AG04449 (cell line): Measurements from ENCODE around the gene KIAA1210.

Experiments
- CTCF ChIA-PET: fragments of 350-600 bp; formaldehyde crosslinking; extraction: SDS; loops from one replicate; lab custom pipeline; 2021; ENCODE audit warnings: antibody characterized with exemption; lab: Yijun Ruan, JAX
- POLR2A ChIA-PET: fragments of 400-600, 350-600 bp; formaldehyde crosslinking; extraction: SDS; loops from one replicate; lab custom pipeline; 2020; ENCODE audit warnings: antibody characterized with exemption, inconsistent platforms; lab: Yijun Ruan, JAX
- DNase-seq: peaks from one replicate; pipeline ENCODE4 v3.0.0-alpha.2; 2010; ENCODE audit warnings: low read depth, low spot score
- H3K4me3 ChIP-seq: 2 replicates; pipeline ENCODE4 v1.5.1; 2011; ENCODE audit warnings: low read depth, mild to moderate bottlenecking, control low read depth, low read length
- CTCF ChIP-seq: IDR thresholded peaks from one replicate; pipeline ENCODE4 v1.5.1; 2011; ENCODE audit warnings: mild to moderate bottlenecking, moderate library complexity, low read length, control low read depth, inconsistent platforms; ENCODE audit not compliant: insufficient read depth; ENCODE audit errors: missing control alignments

The KIAA1210 gene

DNA sequence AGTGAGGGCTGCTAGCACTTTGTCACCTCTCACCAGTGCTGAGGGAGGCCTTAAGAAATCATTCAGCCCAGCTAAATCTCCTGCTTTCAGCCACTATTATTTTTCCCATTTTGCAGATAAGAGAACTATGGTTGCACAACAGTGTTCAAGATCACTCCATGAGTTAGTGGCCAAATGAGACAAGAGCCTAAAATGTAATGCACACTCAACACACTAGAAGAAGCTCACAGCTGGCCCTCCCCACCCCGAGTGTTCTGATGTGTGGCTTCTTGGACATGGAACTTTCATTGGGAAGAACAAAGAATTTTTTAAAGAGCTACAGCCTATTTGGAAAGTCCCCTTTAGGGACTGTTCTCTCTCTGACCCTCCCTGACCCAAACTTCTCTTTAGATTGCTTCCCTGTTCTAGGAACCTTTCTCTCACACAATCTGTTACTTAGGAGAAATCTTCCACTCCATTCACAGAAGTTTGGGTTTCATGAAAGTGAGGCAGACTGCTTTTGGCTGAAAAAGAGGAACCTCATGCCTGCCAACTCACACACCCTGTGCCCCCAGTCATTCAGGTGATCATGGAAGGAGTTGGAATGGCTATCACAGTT, 98.8 kb downstream of the KIAA1210 start:
- DNase-seq = no peak
- TF ChIP-seq CTCF = no peak
- ChIA-PET POLR2A (no interaction called here), CTCF (interaction anchor here (2.0 kb wide), 1 partner anchor 23 kb away, joined by 6 read pairs; no protein-coding TSS in a partner anchor)
- no peak overlapping the region for H3K4me3 ChIP-seq
